H1 (cell line): ENCODE data around the gene HSPB1.

Experiments used
- CBX5 ChIP-seq: fragments of 300-800, 300-1000 bp; sonication (generic); IDR thresholded peaks from 2 replicates; pipeline ENCODE4 v1.7.1; 2016; ENCODE audit warnings: antibody characterized with exemption, low read length, low read depth
- CTCF ChIP-seq, 3 experiments: IDR thresholded peaks; 1 replicate in 2 of 3; 2 replicates in 1 of 3; pipeline versions ENCODE4 v1.5.1 to v1.6.1; 2011; ENCODE audit warnings: low read length in 3 of 3, mild to moderate bottlenecking in 3 of 3, inconsistent platforms in 2 of 3, low read depth in 1 of 3, moderate library complexity in 1 of 3; ENCODE audit not compliant: insufficient read depth in 1 of 3; ENCODE audit errors: control extremely low read depth in 1 of 3
- MAX ChIP-seq: IDR thresholded peaks from 2 replicates; pipeline ENCODE4 v1.6.1; 2012; ENCODE audit warnings: inconsistent platforms
- SIRT6 ChIP-seq: IDR thresholded peaks from one replicate; pipeline ENCODE4 v1.7.1; 2012; ENCODE audit warnings: low read length, inconsistent platforms
- USF2 ChIP-seq: IDR thresholded peaks from 2 replicates; pipeline ENCODE4 v1.6.1; 2011; ENCODE audit warnings: low read length, improper control_type of control experiment
- ZNF274 ChIP-seq: IDR thresholded peaks from 2 replicates; pipeline ENCODE4 v1.7.0; 2012; ENCODE audit warnings: low read length, borderline replicate concordance; ENCODE audit errors: extremely low read depth

GRCh38 chr7:76330261-76330660, 27.8 kb downstream of the HSPB1 start:
- no peak for TF ChIP-seq ZNF274
- no peak for TF ChIP-seq CTCF (IDR thresholded peaks at IDR 0.05; ENCODE audit: control extremely low read depth in 1 of 3, insufficient read depth in 1 of 3, low read depth in 1 of 3, low read length in 3 of 3)
- no peak for TF ChIP-seq USF2
- no peak for TF ChIP-seq CBX5
- TF ChIP-seq MAX: no peak
- TF ChIP-seq SIRT6: no peak
